Activated CD8-positive, alpha-beta T cell treated with anti-CD3 and anti-CD28 coated beads, Interleukin-2, amount 10 ng/mL, durations not matched to agents 7 days and 5 days (primary cell): ENCODE data around the gene GORASP1. TPM values are rescaled to one million over a fixed set of nuclear protein-coding genes. Genes with fewer than 3 reads are reported as not detected.

Source experiments
- ATAC-seq: fragments of 150-1000 bp; cut with Tn5 transposase; one replicate; pipeline ENCODE4 v1.10.0; 2021; ENCODE audit warnings: moderate library complexity
- CTCF ChIA-PET: fragments of 350-600 bp; sonication (Branson Sonifier 250); formaldehyde crosslinking; loops from one replicate; lab custom pipeline; 2021; ENCODE audit warnings: antibody characterized with exemption; lab: Charles Lee
- POLR2A ChIA-PET: fragments of 350-600 bp; sonication (Branson Sonifier 250); formaldehyde crosslinking; loops from one replicate; lab custom pipeline; 2021; ENCODE audit warnings: antibody characterized with exemption; lab: Charles Lee
- DNase-seq: peaks from one replicate; pipeline ENCODE4 v3.0.0-alpha.2; 2020
- H3K27ac Mint-ChIP-seq: one replicate; pipeline ENCODE4 v1.8.0; 2021; ENCODE audit warnings: mild to moderate bottlenecking, mixed read lengths
- H3K27me3 Mint-ChIP-seq: one replicate; pipeline ENCODE4 v1.8.0; 2021; ENCODE audit warnings: low read depth, mixed read lengths
- H3K36me3 Mint-ChIP-seq: one replicate; pipeline ENCODE4 v1.8.0; 2021; ENCODE audit warnings: low read depth, mixed read lengths
- H3K4me1 Mint-ChIP-seq: one replicate; pipeline ENCODE4 v1.8.0; 2021; ENCODE audit warnings: low read depth, mixed read lengths
- H3K4me3 Mint-ChIP-seq: one replicate; pipeline ENCODE4 v1.8.0; 2021; ENCODE audit warnings: mild to moderate bottlenecking, mixed read lengths
- H3K9me3 Mint-ChIP-seq: one replicate; pipeline ENCODE4 v1.8.0; 2022; ENCODE audit warnings: mixed read lengths; ENCODE audit not compliant: insufficient read depth
- total RNA-seq, 2 experiments: library from RNA; stranded (reverse); gene quantifications; one replicate each; pipeline ENCODE4 v1.2.3, GENCODE V29; 2021

GORASP1 gene
- total RNA-seq, 2 experiments from 2014 or later = 10.8 to 11.0 TPM

- ATAC-seq (no peak), DNase-seq (no peak)
- Mint-ChIP-seq H3K4me3 (no peak overlapping the region), H3K36me3 (no peaks in the 10 kb centered on the region), H3K27ac (no peak overlapping the region), H3K9me3 (no peaks in the 10 kb centered on the region), H3K27me3 (peaks cover 2% of the 10 kb centered on the region), H3K4me1 (peaks cover 21% of the 10 kb centered on the region)
- POLR2A ChIA-PET = no interaction called here
- CTCF ChIA-PET = interaction anchor here (2.0 to 13.3 kb wide), 2 partner anchors 57 to 158 kb away, joined by 6 to 148 read pairs; no protein-coding TSS in a partner anchor
Observed at GRCh38 chr3:39132096-39133092, 25.0 kb upstream of the GORASP1 start.

DNA sequence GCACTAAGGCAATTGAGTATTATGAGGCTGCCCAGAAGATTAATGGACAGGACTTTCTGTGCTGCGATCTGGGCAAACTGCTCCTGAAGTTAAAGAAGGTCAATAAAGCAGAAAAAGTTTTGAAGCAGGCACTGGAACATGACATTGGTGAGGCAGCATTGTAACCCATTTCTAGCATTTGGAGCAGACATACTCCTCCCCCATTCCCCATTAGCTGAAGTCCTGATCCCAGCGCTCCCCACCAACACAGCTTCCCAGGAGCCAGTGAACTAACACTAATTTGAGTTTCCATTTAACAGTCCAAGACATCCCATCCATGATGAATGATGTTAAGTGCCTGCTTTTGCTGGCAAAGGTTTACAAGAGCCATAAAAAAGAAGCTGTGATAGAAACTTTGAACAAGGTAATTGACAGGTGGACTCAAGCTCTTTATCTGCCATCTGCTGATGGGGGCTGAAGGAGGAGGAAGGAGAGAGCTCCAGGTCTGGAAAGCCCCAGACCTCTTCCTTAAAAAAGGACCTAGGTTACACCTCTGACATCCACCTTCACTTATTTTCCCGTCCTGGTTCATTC is 23.4 kb upstream of the GORASP1 start:
- no peak overlapping the region for H3K4me3 Mint-ChIP-seq
- H3K9me3 Mint-ChIP-seq = no peaks in the 10 kb centered on the region
- DNase-seq = no peak
- CTCF ChIA-PET = interaction anchor here (0.6 to 13.3 kb wide), 3 partner anchors 59 to 315 kb away, joined by 3 to 148 read pairs (median 6); no protein-coding TSS in a partner anchor
- ATAC-seq = no peak
- peaks cover 2% of the 10 kb centered on the region for H3K27me3 Mint-ChIP-seq
- POLR2A ChIA-PET = interaction anchor here (1.2 to 2.0 kb wide), 2 partner anchors 17 to 42 kb away, joined by 4 to 6 read pairs; no protein-coding TSS in a partner anchor
- H3K4me1 Mint-ChIP-seq = peaks cover 28% of the 10 kb centered on the region
- H3K27ac Mint-ChIP-seq = peak overlapping the region; percentile 47
- no peaks in the 10 kb centered on the region for H3K36me3 Mint-ChIP-seq

DNA sequence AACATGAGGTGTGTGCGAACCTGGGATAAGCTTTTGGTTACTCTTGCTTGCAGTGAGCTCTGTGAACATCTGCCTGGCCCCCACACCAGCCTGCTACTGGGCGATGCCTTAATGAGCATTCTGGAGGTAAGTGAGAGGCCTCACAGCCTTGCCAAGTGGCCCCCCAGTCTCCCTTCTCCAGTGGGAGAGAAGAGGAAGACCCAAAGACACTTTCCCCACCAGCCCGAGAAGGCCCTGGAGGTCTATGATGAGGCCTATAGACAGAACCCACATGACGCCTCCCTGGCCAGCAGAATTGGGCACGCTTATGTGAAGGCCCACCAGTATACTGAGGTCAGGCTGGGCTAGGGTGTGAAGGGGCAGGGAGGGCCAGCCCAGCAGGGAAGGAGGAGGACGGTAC is 22.6 kb upstream of the GORASP1 start:
- H3K4me1 Mint-ChIP-seq = peaks cover 28% of the 10 kb centered on the region
- ChIA-PET POLR2A (interaction anchor here (2.0 kb wide), 1 partner anchor 18 kb away, joined by 6 read pairs; no protein-coding TSS in a partner anchor), CTCF (interaction anchor here (13.3 kb wide), 1 partner anchor 160 kb away, joined by 148 read pairs; no protein-coding TSS in a partner anchor)
- no peaks in the 10 kb centered on the region for H3K9me3 Mint-ChIP-seq
- H3K27ac Mint-ChIP-seq = no peak overlapping the region
- ATAC-seq (no peak), DNase-seq (no peak)
- H3K27me3 Mint-ChIP-seq = peaks cover 2% of the 10 kb centered on the region
- H3K4me3 Mint-ChIP-seq = no peak overlapping the region
- no peaks in the 10 kb centered on the region for H3K36me3 Mint-ChIP-seq

DNA sequence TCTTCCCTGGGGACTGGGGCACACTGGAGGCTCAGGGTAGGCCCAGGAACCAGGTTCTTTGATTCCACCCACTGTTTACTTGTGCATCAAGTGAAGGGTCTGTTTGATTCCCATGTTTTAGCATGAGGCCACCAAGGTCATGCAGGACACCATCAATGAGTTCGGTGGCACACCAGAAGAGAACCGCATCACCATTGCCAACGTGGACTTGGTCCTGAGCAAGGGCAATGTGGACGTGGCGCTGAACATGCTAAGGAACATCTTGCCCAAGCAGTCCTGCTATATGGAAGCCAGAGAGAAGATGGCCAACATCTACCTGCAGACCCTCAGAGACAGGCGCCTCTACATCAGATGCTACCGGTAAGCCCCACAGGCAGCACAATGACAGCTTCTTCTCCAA is 21.5 kb upstream of the GORASP1 start:
- ChIA-PET CTCF (interaction anchor here (1.3 to 13.3 kb wide), 3 partner anchors 17 to 162 kb away, joined by 4 to 148 read pairs (median 5); no protein-coding TSS in a partner anchor), POLR2A (interaction anchor here (1.4 kb wide), 1 partner anchor 11 kb away, joined by 5 read pairs; no protein-coding TSS in a partner anchor)
- Mint-ChIP-seq H3K36me3 (no peaks in the 10 kb centered on the region), H3K9me3 (no peaks in the 10 kb centered on the region), H3K4me1 (peaks cover 28% of the 10 kb centered on the region), H3K27ac (no peak overlapping the region), H3K27me3 (peaks cover 5% of the 10 kb centered on the region), H3K4me3 (no peak overlapping the region)
- DNase-seq (no peak), ATAC-seq (no peak)

DNA sequence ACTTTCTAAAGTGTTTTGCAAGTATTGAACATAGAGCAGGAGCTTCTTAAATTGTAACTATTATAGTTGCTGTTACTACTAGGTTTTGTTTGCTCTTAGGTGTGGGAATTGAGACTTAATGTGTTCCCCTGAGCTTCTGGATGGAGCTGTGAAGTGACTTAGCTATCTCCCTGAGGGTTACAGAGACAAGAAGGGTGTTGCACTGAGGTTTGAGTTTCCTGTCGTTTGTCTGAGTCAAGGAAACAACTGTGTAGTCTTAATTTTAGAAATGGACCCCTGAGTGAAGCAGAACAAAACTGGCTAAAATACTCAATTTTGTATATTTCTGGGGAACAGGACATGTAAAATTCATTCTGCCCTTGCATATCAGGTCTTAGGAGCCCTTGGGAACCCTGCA is 20.5 kb upstream of the GORASP1 start:
- CTCF ChIA-PET = interaction anchor here (0.8 to 13.3 kb wide), 12 partner anchors 13 to 163 kb away, joined by 3 to 148 read pairs (median 6); no protein-coding TSS in a partner anchor
- peak overlapping the region; percentile 4 for H3K4me3 Mint-ChIP-seq
- peaks cover 28% of the 10 kb centered on the region for H3K4me1 Mint-ChIP-seq
- no peak for DNase-seq
- H3K36me3 Mint-ChIP-seq = no peaks in the 10 kb centered on the region
- H3K27ac Mint-ChIP-seq = peak overlapping the region; percentile 63
- H3K27me3 Mint-ChIP-seq = peaks cover 10% of the 10 kb centered on the region
- POLR2A ChIA-PET = interaction anchor here (0.8 to 1.4 kb wide), 4 partner anchors 10 to 19 kb away, joined by 3 to 5 read pairs (median 4); no protein-coding TSS in a partner anchor
- ATAC-seq = peak; percentile 83
- no peaks in the 10 kb centered on the region for H3K9me3 Mint-ChIP-seq

GRCh38 chr3:39127269-39127907 is 20.0 kb upstream of the GORASP1 start:
- no peak for DNase-seq
- H3K27me3 Mint-ChIP-seq = peaks cover 15% of the 10 kb centered on the region
- ChIA-PET CTCF (interaction anchor here (0.6 to 13.3 kb wide), 21 partner anchors 10 to 234 kb away, joined by 3 to 148 read pairs (median 4); partner anchors contain the start of gene CX3CR1), POLR2A (interaction anchor here (0.8 to 1.4 kb wide), 5 partner anchors 9 to 161 kb away, joined by 3 to 5 read pairs (median 4); no protein-coding TSS in a partner anchor)
- peaks cover 28% of the 10 kb centered on the region for H3K4me1 Mint-ChIP-seq
- peak; percentile 25 for ATAC-seq
- H3K36me3 Mint-ChIP-seq = no peaks in the 10 kb centered on the region
- no peaks in the 10 kb centered on the region for H3K9me3 Mint-ChIP-seq
- peak overlapping the region; percentile 63 for H3K27ac Mint-ChIP-seq
- H3K4me3 Mint-ChIP-seq = peak overlapping the region; percentile 4

GRCh38 chr3:39126532-39127071 is 19.2 kb upstream of the GORASP1 start:
- peaks cover 28% of the 10 kb centered on the region for H3K4me1 Mint-ChIP-seq
- H3K27me3 Mint-ChIP-seq = peaks cover 21% of the 10 kb centered on the region
- H3K27ac Mint-ChIP-seq = no peak overlapping the region
- no peak overlapping the region for H3K4me3 Mint-ChIP-seq
- CTCF ChIA-PET = interaction anchor here (0.6 to 13.3 kb wide), 18 partner anchors 9 to 251 kb away, joined by 3 to 148 read pairs (median 4); partner anchors contain the start of gene CX3CR1
- H3K36me3 Mint-ChIP-seq = no peaks in the 10 kb centered on the region
- ATAC-seq = peak; percentile 41
- POLR2A ChIA-PET = interaction anchor here (0.7 to 1.3 kb wide), 4 partner anchors 11 to 281 kb away, joined by 3 to 4 read pairs (median 3); no protein-coding TSS in a partner anchor
- DNase-seq = peak; percentile 52
- H3K9me3 Mint-ChIP-seq = no peaks in the 10 kb centered on the region

DNA sequence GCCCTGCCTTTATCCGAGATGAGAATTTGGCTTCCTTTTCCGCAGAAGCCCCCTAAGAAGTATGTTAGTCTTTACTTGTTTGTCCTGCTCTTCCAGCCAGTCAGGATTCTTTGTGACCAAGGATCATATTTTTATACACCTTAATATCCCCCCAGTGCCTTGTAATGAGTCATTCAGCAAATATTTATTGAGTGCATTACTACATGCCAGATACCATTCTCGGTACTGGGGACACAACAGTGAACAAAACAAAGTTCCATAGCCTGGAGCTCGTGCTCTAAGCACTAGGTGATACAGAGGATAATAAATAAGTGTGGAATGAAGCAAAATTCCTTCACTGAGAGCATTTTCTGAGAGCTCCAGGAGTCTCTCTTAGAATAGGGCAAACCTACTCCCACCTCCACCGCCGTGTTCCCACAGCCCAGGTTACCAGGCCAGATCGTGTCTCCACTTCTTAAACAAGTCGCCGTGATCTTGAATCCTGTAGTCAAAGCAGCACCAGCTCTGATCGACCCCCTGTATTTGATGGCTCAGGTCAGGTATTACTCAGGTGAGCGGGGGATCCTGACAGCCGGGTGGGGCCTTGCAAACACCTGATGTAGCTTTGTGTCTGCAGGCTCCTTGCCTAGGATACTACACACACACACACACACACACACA is 18.5 kb upstream of the GORASP1 start:
- CTCF ChIA-PET = interaction anchor here (0.9 to 13.3 kb wide), 13 partner anchors 8 to 252 kb away, joined by 3 to 148 read pairs (median 6); partner anchors contain the start of gene CX3CR1
- peaks cover 24% of the 10 kb centered on the region for H3K4me1 Mint-ChIP-seq
- peaks cover 24% of the 10 kb centered on the region for H3K27me3 Mint-ChIP-seq

GRCh38 chr3:39124876-39125840 is 17.7 kb upstream of the GORASP1 start:
- H3K27ac Mint-ChIP-seq = no peak overlapping the region
- no peak overlapping the region for H3K4me3 Mint-ChIP-seq
- POLR2A ChIA-PET = no interaction called here
- H3K4me1 Mint-ChIP-seq = peaks cover 22% of the 10 kb centered on the region
- H3K9me3 Mint-ChIP-seq = no peaks in the 10 kb centered on the region
- peaks cover 25% of the 10 kb centered on the region for H3K27me3 Mint-ChIP-seq
- ATAC-seq (no peak), DNase-seq (no peak)
- CTCF ChIA-PET = interaction anchor here (1.1 to 13.3 kb wide), 8 partner anchors 8 to 165 kb away, joined by 3 to 148 read pairs (median 6); partner anchors contain the start of gene CX3CR1
- H3K36me3 Mint-ChIP-seq = no peaks in the 10 kb centered on the region

More for the DNA sequence above, 18.5 kb upstream of the GORASP1 start:
- H3K27ac Mint-ChIP-seq = no peak overlapping the region
- DNase-seq = no peak
- H3K4me3 Mint-ChIP-seq = no peak overlapping the region
- no peaks in the 10 kb centered on the region for H3K36me3 Mint-ChIP-seq
- no peak for ATAC-seq
- no peaks in the 10 kb centered on the region for H3K9me3 Mint-ChIP-seq
- POLR2A ChIA-PET = interaction anchor here (0.6 to 1.3 kb wide), 4 partner anchors 52 to 282 kb away, joined by 3 to 4 read pairs (median 3); no protein-coding TSS in a partner anchor
